ENCODE data around the gene NCKIPSD. TPM values are rescaled to one million over a fixed set of nuclear protein-coding genes. Genes with fewer than 3 reads are reported as not detected.

Gene NCKIPSD
- polyA plus RNA-seq, 1 of the 3 experiments (the other 2 are of a cell fraction): 20.4 TPM

DNA sequence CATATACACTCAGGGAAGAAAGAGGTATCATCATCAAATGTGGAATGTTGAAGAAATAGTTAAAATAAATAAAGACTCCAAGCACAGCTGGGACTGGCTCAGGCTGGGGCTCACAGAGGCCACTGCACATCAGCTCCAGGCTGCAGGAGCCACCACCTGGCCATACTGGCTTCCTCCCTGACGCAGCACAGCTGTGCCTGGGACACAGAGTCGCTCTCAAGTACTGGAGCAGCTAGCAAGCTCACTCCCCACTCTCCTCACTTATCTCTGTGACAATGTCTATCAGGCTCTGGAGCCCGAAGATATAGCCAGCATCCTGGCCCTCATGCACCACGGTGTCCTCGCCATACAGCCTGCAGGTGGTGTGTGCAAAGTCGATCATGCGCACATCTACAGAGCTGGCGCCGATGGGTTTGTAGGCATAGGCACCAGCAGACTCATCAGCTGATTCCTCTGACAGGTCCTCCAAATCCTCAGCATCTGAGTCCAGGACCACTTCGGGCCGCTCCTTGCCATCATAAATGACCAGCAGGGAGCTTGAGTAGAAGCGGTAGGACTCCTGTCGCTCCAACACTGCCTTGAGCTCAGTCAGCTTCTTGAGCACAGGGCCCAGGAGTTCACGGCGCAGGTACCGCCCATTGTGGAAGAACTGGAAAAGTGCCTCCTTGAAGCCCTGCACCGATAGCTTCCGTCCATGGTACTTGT is 2.5 kb upstream of the NCKIPSD start:
- no peak for DNase-seq
- peaks cover 41 to 54% of the 10 kb centered on the region in 2 experiments for H3K36me3 ChIP-seq (replicated peaks in 1 of 2; ENCODE audit: control insufficient read depth in 1 of 2, insufficient read depth in 2 of 2, low read length in 1 of 2)
- no peaks in the 10 kb centered on the region for H3K9me3 ChIP-seq
- peaks cover 51% of the 10 kb centered on the region for H4K20me1 ChIP-seq (ENCODE audit: insufficient read depth)
- no peak overlapping the region for H3K4me3 ChIP-seq (ENCODE audit: low read depth in 2 of 2, low read length in 1 of 2)
- peaks cover 33% of the 10 kb centered on the region for H3F3A ChIP-seq (replicated peaks; ENCODE audit: insufficient read depth)
- peaks cover 54% of the 10 kb centered on the region for H3K79me2 ChIP-seq (ENCODE audit: insufficient read depth)
- TF ChIP-seq SIN3A (IDR thresholded peaks at IDR 0.05; ENCODE audit: borderline replicate concordance, low read depth, low read length) (no peak), NRF1 (IDR thresholded peaks at IDR 0.05; ENCODE audit: low read depth, low read length) (no peak), RAD21 (IDR thresholded peaks at IDR 0.05; ENCODE audit: low read length) (no peak), SMC3 (IDR thresholded peaks at IDR 0.05; ENCODE audit: low read depth, low read length) (no peak), EP300 (IDR thresholded peaks at IDR 0.05; ENCODE audit: borderline replicate concordance in 1 of 2, low read depth in 1 of 2, low read length in 1 of 2) (no peak), MXI1 (IDR thresholded peaks at IDR 0.05; ENCODE audit: low read depth, low read length) (no peak), RFX5 (IDR thresholded peaks at IDR 0.05; ENCODE audit: low read length) (no peak), NFIC (IDR thresholded peaks at IDR 0.05; ENCODE audit: borderline replicate concordance) (no peak), EZH2phosphoT487 (IDR thresholded peaks at IDR 0.05; ENCODE audit: borderline replicate concordance, low read depth) (no peak), GABPA (IDR thresholded peaks at IDR 0.05; ENCODE audit: low read depth) (no peak), TAF1 (IDR thresholded peaks at IDR 0.05; ENCODE audit: borderline replicate concordance, low read depth, low read length) (no peak), RCOR1 (IDR thresholded peaks at IDR 0.05; ENCODE audit: low read length) (no peak), PBX3 (IDR thresholded peaks at IDR 0.05) (no peak), FOXM1 (IDR thresholded peaks at IDR 0.05; ENCODE audit: low read depth) (no peak), MEF2A (IDR thresholded peaks at IDR 0.05; ENCODE audit: borderline replicate concordance, low read depth) (no peak), FOXJ3 (CRISPR knock-in tag; IDR thresholded peaks at IDR 0.05) (no peak)
- TF ChIP-seq, protein P1, sequence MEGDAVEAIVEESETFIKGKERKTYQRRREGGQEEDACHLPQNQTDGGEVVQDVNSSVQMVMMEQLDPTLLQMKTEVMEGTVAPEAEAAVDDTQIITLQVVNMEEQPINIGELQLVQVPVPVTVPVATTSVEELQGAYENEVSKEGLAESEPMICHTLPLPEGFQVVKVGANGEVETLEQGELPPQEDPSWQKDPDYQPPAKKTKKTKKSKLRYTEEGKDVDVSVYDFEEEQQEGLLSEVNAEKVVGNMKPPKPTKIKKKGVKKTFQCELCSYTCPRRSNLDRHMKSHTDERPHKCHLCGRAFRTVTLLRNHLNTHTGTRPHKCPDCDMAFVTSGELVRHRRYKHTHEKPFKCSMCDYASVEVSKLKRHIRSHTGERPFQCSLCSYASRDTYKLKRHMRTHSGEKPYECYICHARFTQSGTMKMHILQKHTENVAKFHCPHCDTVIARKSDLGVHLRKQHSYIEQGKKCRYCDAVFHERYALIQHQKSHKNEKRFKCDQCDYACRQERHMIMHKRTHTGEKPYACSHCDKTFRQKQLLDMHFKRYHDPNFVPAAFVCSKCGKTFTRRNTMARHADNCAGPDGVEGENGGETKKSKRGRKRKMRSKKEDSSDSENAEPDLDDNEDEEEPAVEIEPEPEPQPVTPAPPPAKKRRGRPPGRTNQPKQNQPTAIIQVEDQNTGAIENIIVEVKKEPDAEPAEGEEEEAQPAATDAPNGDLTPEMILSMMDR (IDR thresholded peaks at IDR 0.05): no peak
- TF ChIP-seq, protein P2, sequence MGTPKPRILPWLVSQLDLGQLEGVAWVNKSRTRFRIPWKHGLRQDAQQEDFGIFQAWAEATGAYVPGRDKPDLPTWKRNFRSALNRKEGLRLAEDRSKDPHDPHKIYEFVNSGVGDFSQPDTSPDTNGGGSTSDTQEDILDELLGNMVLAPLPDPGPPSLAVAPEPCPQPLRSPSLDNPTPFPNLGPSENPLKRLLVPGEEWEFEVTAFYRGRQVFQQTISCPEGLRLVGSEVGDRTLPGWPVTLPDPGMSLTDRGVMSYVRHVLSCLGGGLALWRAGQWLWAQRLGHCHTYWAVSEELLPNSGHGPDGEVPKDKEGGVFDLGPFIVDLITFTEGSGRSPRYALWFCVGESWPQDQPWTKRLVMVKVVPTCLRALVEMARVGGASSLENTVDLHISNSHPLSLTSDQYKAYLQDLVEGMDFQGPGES (IDR thresholded peaks at IDR 0.05; ENCODE audit: low read depth, low read length): no peak
- TF ChIP-seq, protein P3, sequence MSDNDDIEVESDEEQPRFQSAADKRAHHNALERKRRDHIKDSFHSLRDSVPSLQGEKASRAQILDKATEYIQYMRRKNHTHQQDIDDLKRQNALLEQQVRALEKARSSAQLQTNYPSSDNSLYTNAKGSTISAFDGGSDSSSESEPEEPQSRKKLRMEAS (IDR thresholded peaks at IDR 0.05; ENCODE audit: low read depth): no peak
- POLR2A ChIA-PET: interaction anchor here (1.1 kb wide), 1 partner anchor 29 kb away, joined by 4 read pairs; the partner anchor contains the start of gene IP6K2
- no peaks in the 10 kb centered on the region for H3K27me3 ChIP-seq (ENCODE audit: insufficient read depth)
- CTCF ChIA-PET: interaction anchor here (1.0 to 2.9 kb wide), 6 partner anchors 10 to 334 kb away, joined by 3 to 17 read pairs (median 4); partner anchors contain the start of genes CELSR3 and NDUFAF3
- H3K4me1 ChIP-seq (ENCODE audit: control insufficient read depth in 1 of 2, insufficient read depth in 2 of 2, low read depth in 1 of 2, low read length in 1 of 2): peaks cover 16 to 39% of the 10 kb centered on the region in 2 experiments
- 94% methylated on average over 15 of the region's 18 CpGs for WGBS (ENCODE audit: low lambda C conversion rate)
- H2AFZ ChIP-seq (ENCODE audit: low read depth): no peak overlapping the region
- H3K27ac ChIP-seq (ENCODE audit: low read depth in 2 of 2, low read length in 1 of 2): no peak overlapping the region; a peak in 1 of 4 replicates
- H3K4me2 ChIP-seq: no peak overlapping the region
- H3K9ac ChIP-seq: no peak overlapping the region
- no peaks in the 10 kb centered on the region for H3K9me2 ChIP-seq
